Measurements from ENCODE around the gene PLEKHA4. TPM values are rescaled to one million over a fixed set of nuclear protein-coding genes. Genes with fewer than 3 reads are reported as not detected.
A peak's percentile ranks its signal among the peaks of the same experiment; 100 is the strongest.

PLEKHA4 gene
- total RNA-seq, 6 experiments from 2014 or later: 5.7 to 25.6 (median 12.0) TPM

- Histone ChIP-seq H3K4me3 (no peak overlapping the region), H3K27me3 (no peaks in the 10 kb centered on the region), H3K36me3 (no peaks in the 10 kb centered on the region), H3K27ac (peak overlapping the region in 1 of 3 donors; percentile 80), H3K9me3 (no peaks in the 10 kb centered on the region), H3K4me1 (peaks cover 0 to 59% (median 12%) of the 10 kb centered on the region in 4 donors)
- WGBS (ENCODE audit: insufficient coverage, low coverage, low lambda C conversion rate, missing lambda C conversion rate): 50% methylated on average over 1 of the region's 6 CpGs
- TF ChIP-seq POLR2A (IDR thresholded peaks at IDR 0.05) (no peak), CTCF (IDR thresholded peaks at IDR 0.05) (no peak)
- intact Hi-C loops (cut with DNase I): no loop called here
- DNase-seq (no peak), ATAC-seq (no peak)
Measured at GRCh38 chr19:48814895-48815294, 53.5 kb downstream of the PLEKHA4 start.

GRCh38 chr19:48813123-48813913 is 55.1 kb downstream of the PLEKHA4 start:
- TF ChIP-seq CTCF (IDR thresholded peaks at IDR 0.05): peak; percentile 7 to 47 (median 28)
- TF ChIP-seq POLR2A (IDR thresholded peaks at IDR 0.05): no peak
- Histone ChIP-seq H3K4me3 (no peak overlapping the region), H3K9me3 (no peaks in the 10 kb centered on the region), H3K27ac (peak overlapping the region in 2 of 3 donors; percentile 94 to 95), H3K4me1 (peaks cover 0 to 61% (median 7%) of the 10 kb centered on the region in 4 donors), H3K36me3 (no peaks in the 10 kb centered on the region), H3K27me3 (no peaks in the 10 kb centered on the region)
- 28% methylated on average over 14 of the region's 21 CpGs for WGBS (ENCODE audit: insufficient coverage, low coverage, low lambda C conversion rate, missing lambda C conversion rate)
- intact Hi-C loops (cut with DNase I): no loop called here
- ATAC-seq (no peak), DNase-seq (peak in 1 of 3 donors; percentile 57)

- no peaks in the 10 kb centered on the region for H3K27me3 ChIP-seq
- H3K36me3 ChIP-seq: no peaks in the 10 kb centered on the region
- no peaks in the 10 kb centered on the region for H3K9me3 ChIP-seq
- intact Hi-C loops (cut with DNase I): no loop called here
- 13% methylated on average over 11 of the region's 39 CpGs for WGBS (ENCODE audit: insufficient coverage, low coverage, low lambda C conversion rate, missing lambda C conversion rate)
- peak overlapping the region; percentile 49 to 76 (median 53) for H3K4me3 ChIP-seq
- DNase-seq (peak; percentile 91 to 98 (median 97)), ATAC-seq (peak; percentile 72 to 91 (median 78))
- peak in 1 of 4 donors; percentile 17 for TF ChIP-seq CTCF (IDR thresholded peaks at IDR 0.05)
- TF ChIP-seq POLR2A (IDR thresholded peaks at IDR 0.05): peak; percentile 68
- peak overlapping the region; percentile 68 to 95 (median 94) for H3K27ac ChIP-seq
- H3K4me1 ChIP-seq: peaks cover 0 to 60% (median 3%) of the 10 kb centered on the region in 4 donors
Measured at GRCh38 chr19:48812094-48812929, 56.1 kb downstream of the PLEKHA4 start.

- Histone ChIP-seq H3K4me1 (peaks cover 0 to 41% (median 3%) of the 10 kb centered on the region in 4 donors), H3K27ac (peak overlapping the region; percentile 68 to 95 (median 94)), H3K27me3 (no peaks in the 10 kb centered on the region), H3K9me3 (no peaks in the 10 kb centered on the region), H3K4me3 (peak overlapping the region; percentile 49 to 76 (median 53)), H3K36me3 (no peaks in the 10 kb centered on the region)
- no peak for DNase-seq
- intact Hi-C loops (cut with DNase I): no loop called here
- no peak for TF ChIP-seq CTCF (IDR thresholded peaks at IDR 0.05)
- no peak for TF ChIP-seq POLR2A (IDR thresholded peaks at IDR 0.05)
- 11% methylated on average over 7 of the region's 7 CpGs for whole genome bisulfite sequencing (ENCODE audit: insufficient coverage, low coverage, low lambda C conversion rate, missing lambda C conversion rate)
- no peak for ATAC-seq
Measured at GRCh38 chr19:48810151-48810550, 58.3 kb downstream of the PLEKHA4 start.
